GM12878 (cell line): ENCODE measurements around the gene ADAMTS17. TPM values are rescaled to one million over a fixed set of nuclear protein-coding genes. Genes with fewer than 3 reads are reported as not detected.

Experiments
- BCLAF1 ChIP-seq: fragments of 450-650 bp; IDR thresholded peaks from 2 replicates; pipeline ENCODE4 v1.6.1; 2017; ENCODE audit warnings: antibody characterized with exemption, mild to moderate bottlenecking, moderate library complexity
- BRCA1 ChIP-seq: IDR thresholded peaks from 2 replicates; pipeline ENCODE4 v1.6.1; 2011; ENCODE audit warnings: low read depth, low read length, improper control_type of control experiment
- CBX3 ChIP-seq: fragments of 200-600 bp; sonication (generic); IDR thresholded peaks from 2 replicates; pipeline ENCODE4 v1.6.1; 2016; ENCODE audit warnings: low read depth, borderline replicate concordance
- E2F8 ChIP-seq: fragments of 450-650 bp; IDR thresholded peaks from 2 replicates; pipeline ENCODE4 v1.6.1; 2018; ENCODE audit warnings: mild to moderate bottlenecking, low read depth, moderate library complexity; ENCODE audit not compliant: partially characterized antibody
- MLLT1 ChIP-seq: fragments of 450-650 bp; IDR thresholded peaks from 2 replicates; pipeline ENCODE4 v1.6.1; 2016; ENCODE audit warnings: mild to moderate bottlenecking
- NBN ChIP-seq: fragments of 450-650 bp; IDR thresholded peaks from 2 replicates; pipeline ENCODE4 v1.6.1; 2016
- POLR2AphosphoS5 ChIP-seq: IDR thresholded peaks from 2 replicates; pipeline ENCODE4 v1.6.1; 2011; ENCODE audit warnings: mild to moderate bottlenecking, low read length, inconsistent platforms
- RCOR1 ChIP-seq: conservative IDR thresholded peaks from 2 replicates; pipeline ENCODE4 v1.6.1; 2012; ENCODE audit warnings: low read depth, low read length, improper control_type of control experiment
- SP1 ChIP-seq: IDR thresholded peaks from one replicate; pipeline ENCODE4 v1.6.1; 2011; ENCODE audit warnings: low read depth, low read length
- ZNF24 ChIP-seq: fragments of 450-650 bp; IDR thresholded peaks from 2 replicates; pipeline ENCODE4 v1.6.1; 2017; ENCODE audit warnings: antibody characterized with exemption, mild to moderate bottlenecking
- ZNF384 ChIP-seq: IDR thresholded peaks from 2 replicates; pipeline ENCODE4 v1.6.1; 2012; ENCODE audit warnings: low read depth, mild to moderate bottlenecking, low read length, improper control_type of control experiment, borderline replicate concordance
- polyA plus RNA-seq, 11 experiments: library from polyadenylated mRNA; depleted of rRNA in 4 of 11; unstranded in 6 of 11; stranded (reverse) in 5 of 11; fragments of >200 nt; fragmentation: Nextera tagmentation in 4 of 11; fragmentation: Illumina TruSeq in 1 of 11; extraction: Ambion mirVana in 4 of 11; extraction: Trizol in 1 of 11; gene quantifications; 1 replicate in 1 of 11; 2 replicates in 10 of 11; pipeline versions ENCODE4 v1.2.1 to v1.2.3, GENCODE V29; 2011 to 2016; ENCODE audit warnings: inconsistent platforms in 2 of 11, missing spikeins in 2 of 11, low read depth in 1 of 11
- total RNA-seq, 4 experiments: library from RNA; depleted of rRNA in 3 of 4; stranded (reverse); fragments of >200 nt in 3 of 4; fragmentation: Illumina TruSeq in 1 of 4; extraction: Trizol in 1 of 4; gene quantifications; 2 replicates each; pipeline versions ENCODE4 v1.2.1 to v1.2.3, GENCODE V29; 2013 to 2021

The ADAMTS17 gene
- total and polyA plus RNA-seq, 10 of the 15 experiments (the other 5 are each of a cell fraction or from before 2014, with no cell fraction given), result 0.04 to 0.50 (median 0.10) TPM; not detected in 4

DNA sequence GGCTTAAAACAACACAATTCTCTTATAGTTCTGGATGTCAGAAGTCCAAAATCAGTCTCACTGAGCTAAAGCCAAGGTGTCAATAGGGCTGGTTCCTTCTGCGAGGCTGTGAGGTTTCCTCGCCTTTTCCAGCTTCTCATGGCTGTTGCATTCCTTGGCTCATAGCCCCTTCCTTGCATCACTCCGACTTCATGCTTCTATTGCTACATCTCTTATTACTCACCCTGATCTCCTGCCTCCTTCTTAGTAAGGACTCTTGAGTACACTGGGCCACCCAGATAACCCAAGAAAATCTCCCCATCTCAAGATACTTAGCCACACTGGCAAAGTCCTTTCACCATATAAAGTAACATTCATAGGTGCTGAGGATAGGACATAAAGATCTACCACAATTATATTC lies 193.9 kb downstream of the ADAMTS17 start (continued):
- TF ChIP-seq SP1 (no peak), ZNF24 (no peak), RCOR1 (no peak), BRCA1 (no peak), E2F8 (no peak), ZNF384 (no peak), POLR2AphosphoS5 (no peak), CBX3 (no peak), BCLAF1 (no peak), MLLT1 (no peak), NBN (no peak)
